ENCODE results near the gene CWC27.

Gene CWC27, protein sequence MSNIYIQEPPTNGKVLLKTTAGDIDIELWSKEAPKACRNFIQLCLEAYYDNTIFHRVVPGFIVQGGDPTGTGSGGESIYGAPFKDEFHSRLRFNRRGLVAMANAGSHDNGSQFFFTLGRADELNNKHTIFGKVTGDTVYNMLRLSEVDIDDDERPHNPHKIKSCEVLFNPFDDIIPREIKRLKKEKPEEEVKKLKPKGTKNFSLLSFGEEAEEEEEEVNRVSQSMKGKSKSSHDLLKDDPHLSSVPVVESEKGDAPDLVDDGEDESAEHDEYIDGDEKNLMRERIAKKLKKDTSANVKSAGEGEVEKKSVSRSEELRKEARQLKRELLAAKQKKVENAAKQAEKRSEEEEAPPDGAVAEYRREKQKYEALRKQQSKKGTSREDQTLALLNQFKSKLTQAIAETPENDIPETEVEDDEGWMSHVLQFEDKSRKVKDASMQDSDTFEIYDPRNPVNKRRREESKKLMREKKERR
- 10.1 to 42.8 (median 21.9) reads per million in 17 experiments for total RNA-seq

DNA sequence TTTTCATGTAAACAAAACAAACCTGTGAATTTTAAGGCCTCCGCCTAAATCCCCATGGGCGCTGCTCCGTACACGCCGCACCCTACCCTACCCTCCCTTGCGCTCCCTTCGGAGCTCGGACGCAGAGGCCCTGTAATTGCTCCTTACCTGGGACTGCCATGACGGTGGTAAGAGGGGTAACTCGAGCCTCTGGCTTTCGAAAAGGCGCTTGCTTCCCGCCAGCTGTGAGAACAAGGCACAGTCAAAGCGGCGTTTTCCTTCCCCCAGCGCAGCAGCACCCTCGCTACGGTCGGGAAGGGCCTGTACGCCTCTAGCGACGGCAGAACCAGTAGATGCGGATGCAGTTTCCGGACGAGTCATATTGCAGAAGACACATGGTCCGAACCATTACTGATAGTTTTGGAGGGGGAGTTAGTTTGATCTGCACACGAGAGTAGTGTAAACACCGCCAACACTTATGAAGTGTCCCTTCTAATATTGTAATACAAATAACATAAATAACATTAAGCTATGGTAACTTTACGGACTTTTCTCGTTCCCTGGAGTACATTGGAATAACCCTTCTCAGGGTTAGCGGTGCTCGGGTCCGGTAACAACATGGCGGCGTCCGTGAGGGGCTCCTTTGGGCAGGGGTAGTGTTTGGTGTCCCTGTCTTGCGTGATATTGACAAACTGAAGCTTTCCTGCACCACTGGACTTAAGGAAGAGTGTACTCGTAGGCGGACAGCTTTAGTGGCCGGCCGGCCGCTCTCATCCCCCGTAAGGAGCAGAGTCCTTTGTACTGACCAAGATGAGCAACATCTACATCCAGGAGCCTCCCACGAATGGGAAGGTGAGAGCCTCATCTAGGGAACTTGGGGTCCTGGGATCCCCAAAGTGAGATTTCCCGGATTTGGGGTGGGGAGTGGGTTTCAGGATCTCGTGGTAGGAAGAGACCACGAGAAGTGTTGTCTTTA, at the start of gene CWC27, which contains the start of gene SREK1IP1:
TSS of gene CWC27 (plus strand) at position 573 of the 955 bp plus-strand sequence. CDS start at position 790, 217 bp downstream.
TSS of gene SREK1IP1 (minus strand) at position 334 of the 955 bp plus-strand sequence. CDS start at position 160, 174 bp downstream.
- DNase-seq: peak; percentile 88 to 94 (median 92)

DNA sequence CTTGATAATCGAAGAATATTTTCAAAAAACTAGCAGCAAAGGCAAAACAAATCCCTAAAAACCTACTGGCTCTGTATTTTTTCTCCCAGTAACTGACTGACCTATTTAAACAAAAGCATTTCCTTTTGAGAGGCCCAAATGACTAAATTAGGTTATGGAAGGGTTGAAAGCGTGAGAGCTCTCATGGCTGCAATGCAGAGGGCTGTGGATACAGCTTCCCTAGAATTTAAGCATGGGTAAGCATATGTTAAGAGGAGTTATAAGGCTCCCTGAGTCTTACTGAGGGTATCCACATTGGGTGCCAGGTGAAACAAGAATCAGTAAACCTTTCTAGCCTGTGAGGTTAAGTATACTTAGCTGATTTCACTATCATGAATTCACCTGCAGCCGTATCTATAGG, 46.1 kb upstream of the CWC27 start:
- no peak for DNase-seq

- DNase-seq: no peak
Observed at GRCh38 chr5:64727150-64727549, 41.6 kb upstream of the CWC27 start.

DNA sequence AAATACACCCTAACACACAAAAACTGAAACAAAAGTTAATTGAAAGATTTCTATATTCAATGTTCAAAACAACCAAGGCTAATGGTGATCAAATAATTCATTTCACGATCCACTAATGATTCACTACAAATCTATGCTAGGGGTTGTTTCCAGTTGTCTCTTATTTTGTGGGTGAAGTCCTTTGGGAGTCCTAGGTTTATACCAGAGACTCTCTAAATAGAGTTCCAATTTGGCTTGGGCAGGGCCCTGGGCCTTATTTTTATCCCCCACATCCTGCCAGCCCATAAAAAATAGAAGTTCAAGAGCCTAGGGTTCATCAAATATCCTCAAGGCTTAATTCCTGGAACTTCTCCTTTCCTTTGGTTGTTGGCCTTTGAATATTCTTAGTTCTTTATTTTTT, 26.3 kb upstream of the CWC27 start:
- no peak for DNase-seq

GRCh38 chr5:64742821-64743220, 25.9 kb upstream of the CWC27 start:
- no peak for DNase-seq

GRCh38 chr5:64744914-64745313, 23.8 kb upstream of the CWC27 start:
- no peak for DNase-seq

DNA sequence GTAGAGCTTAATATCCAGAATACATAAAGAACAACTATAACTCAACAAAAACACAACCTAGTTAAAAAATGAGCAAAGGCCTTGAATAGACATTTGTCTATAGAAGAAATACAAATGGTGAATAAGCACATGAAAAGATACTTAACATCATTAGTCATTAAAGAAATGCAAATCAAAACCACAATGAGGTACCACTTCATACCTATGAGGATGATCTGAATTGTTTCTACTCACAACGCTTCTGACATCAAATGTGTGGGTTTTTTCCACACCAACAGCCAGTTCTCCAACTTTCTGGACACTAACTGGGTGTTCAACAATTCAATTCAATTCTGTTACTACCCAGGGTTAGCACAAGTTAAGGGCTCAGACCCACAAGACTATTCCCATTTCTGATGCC, 22.3 kb upstream of the CWC27 start:
- no peak for DNase-seq

- DNase-seq: no peak
Observed at GRCh38 chr5:64749385-64749784, 19.3 kb upstream of the CWC27 start.

- no peak for DNase-seq
Observed at GRCh38 chr5:64754066-64754465, 14.7 kb upstream of the CWC27 start.

DNA sequence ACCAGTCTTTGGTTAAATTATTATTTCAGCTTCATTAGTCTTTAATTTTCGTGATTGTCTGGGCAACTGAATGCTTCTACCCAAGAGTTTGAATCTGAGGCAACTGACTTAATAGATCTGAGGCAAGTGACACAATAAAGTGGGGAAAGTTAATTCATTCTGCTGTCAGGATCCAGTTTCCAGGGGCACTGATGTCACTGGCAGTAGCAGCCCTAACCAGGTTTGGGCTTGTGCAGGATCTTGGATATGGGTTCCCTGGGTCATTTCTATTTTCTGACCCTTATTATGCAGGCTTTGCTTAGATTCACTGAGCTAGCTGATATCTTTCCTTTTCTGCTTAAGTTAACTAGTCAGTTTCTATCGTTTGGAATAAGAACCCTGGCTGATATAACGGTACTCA, 9.8 kb upstream of the CWC27 start:
- DNase-seq: no peak

- DNase-seq: no peak
Observed at GRCh38 chr5:64759960-64760660, 8.6 kb upstream of the CWC27 start.

DNA sequence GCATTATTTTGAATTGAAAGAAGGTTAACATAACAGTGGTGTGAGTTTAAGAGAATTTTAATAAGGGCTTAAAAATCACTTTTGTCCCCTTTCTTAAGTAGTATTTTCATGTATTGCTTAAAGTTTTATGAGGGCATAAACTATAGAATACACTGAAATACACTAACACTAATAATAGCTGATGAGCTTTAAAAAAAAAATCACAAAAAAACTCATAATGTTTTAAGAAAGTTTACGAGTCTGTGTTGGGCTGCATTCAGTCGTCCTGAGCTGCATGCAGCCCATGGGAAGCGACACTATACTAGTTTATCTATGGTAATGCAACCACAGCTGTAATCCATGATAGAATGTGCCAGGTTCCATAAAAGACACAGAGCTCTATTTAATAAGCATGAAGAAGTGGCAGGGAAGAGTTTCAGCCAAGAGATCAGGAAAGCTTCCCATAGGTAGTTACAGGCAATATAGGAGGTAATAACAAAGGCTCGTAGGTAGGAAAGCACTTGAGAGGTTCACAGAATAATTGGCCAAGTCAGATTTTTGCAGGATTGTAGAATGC, 4.7 kb upstream of the CWC27 start:
- DNase-seq: no peak

DNA sequence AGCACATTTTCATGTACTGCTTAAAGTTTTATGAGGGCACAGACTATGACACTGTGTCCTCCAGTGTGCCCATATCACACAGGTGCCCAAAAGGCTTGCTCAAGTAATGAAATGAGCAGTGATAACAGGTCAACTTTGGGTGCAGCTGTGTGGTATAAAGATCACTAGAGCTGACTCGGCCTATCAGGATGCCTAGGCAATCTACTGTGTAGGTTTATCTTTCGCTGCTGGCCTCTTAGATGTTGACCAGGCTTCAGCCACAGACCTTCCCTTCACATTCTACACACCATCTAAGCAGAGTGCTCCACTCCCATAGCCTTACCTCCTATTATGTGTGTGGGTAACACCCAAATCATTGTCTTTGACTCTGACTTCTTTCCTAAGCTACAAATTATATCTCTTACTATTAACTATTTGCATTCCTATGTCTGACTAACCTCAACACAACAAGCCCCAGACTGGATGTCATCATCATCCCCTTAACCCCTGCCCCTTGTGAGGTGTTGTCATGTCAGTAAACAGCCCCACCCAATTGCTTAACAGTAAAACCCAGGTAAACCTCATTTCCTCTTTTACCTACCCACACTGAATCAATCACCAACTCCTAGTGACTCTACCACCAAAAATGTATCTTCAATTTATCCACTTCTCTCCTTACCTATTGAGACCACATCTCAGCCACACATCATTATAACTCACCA, 2.8 kb upstream of the CWC27 start:
- no peak for DNase-seq

- peak in 3 of 4 experiments; percentile 18 to 58 (median 58) for DNase-seq
Observed at GRCh38 chr5:64766941-64767340, 1.8 kb upstream of the CWC27 start.

- peak; percentile 5 to 38 (median 11) for DNase-seq
Observed at GRCh38 chr5:64767959-64768357, 772 bp upstream of the CWC27 start.

GRCh38 chr5:64769855-64770254, 1.1 kb downstream of the CWC27 start:
- DNase-seq: no peak

DNA sequence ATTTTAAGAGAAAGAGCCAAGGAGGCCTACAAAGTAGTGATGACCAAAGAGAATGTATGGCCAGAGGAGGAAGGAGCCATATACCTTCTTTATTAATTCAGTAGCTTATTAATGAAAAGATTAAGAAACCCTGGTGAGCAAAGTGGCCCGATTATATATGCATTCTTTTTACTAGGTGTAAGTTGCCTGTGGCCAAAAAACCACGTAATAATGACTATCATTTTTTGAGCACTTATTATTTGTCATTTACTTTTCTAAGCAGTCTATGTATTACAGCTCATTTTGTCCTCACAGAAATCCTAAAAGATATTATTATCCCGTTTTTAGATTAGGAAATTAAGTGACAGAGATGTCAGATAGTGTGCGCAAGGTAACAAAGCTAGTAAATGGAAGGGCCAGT, 3.0 kb downstream of the CWC27 start:
- DNase-seq: no peak

GRCh38 chr5:64773533-64773932, 4.8 kb downstream of the CWC27 start:
- no peak for DNase-seq

- DNase-seq: peak; percentile 11 to 70 (median 41)
Observed at GRCh38 chr5:64775291-64775690, 6.6 kb downstream of the CWC27 start.

DNA sequence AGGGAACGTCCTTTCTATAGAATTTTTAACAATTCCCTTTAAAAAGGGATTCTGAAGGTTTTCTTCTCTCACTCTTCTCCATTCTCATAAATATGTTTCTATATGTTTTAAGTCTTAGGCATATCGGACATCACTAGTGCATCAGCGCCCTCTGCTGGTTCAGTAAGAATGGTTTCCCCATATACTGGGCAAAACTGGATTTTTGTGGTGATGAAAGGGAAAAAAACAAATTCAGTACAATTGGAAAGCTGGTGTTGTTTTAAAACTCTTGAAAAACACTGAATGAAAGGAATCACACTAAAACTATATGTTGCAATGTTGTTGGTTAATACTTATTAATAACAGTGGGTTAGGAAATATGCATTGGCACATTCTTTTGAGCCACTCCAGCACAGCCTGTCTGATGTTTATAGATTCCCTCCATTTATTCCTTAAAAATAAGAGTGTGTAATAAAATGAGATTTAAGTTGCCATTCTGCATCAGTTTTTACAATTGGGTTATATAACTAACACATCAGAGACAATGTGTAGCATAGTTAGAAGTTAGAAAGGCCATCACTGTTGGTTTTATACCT, 15.8 kb downstream of the CWC27 start:
- peak; percentile 88 to 94 (median 89) for DNase-seq

DNA sequence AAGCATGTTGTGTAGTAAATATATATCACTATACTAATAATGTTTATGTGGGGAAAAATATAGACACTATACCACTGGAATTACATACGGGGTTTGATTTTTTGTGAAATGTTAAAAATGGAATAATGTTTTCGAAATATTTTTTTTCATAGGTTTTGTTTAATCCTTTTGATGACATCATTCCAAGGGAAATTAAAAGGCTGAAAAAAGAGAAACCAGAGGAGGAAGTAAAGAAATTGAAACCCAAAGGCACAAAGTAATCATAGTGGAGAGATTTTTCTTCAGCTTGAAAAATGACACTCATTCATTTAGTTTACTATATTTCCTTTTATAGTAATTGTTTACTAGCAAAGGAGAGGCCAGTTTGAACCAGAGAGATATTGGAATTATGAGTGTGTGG, 17.6 kb downstream of the CWC27 start:
- DNase-seq: peak in 2 of 4 experiments; percentile 17 to 34

Data from suppressor macrophage (primary cell).